ENCODE measurements around the gene PNRC1.
A peak's percentile ranks its signal among the peaks of the same experiment; 100 is the strongest.
"Not testable (repeated sequence)": the region's sequence is repeated elsewhere in the genome, so short reads cannot be mapped to it uniquely, and the experiment has no call there.

The PNRC1 gene

DNA sequence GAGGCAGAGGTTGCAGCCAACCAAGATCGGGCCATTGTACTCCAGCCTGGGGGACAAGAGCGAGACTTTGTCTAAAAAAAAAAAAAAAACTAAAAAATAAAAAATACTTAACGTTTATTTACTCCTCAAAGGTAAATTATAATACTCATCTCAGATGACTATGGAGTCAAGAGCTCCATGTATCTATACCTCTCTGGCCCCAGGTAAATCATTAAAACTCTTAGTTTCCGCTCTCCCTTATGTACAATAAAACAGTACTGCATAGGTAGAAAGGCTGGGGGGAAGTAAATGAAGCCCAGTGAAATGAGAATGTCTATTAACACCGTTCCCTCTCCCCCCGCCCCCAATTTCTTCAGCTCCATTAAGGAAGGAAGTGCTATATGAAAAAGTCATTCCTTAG is 36.2 kb downstream of the PNRC1 start:
- DNase-seq = no peak

DNA sequence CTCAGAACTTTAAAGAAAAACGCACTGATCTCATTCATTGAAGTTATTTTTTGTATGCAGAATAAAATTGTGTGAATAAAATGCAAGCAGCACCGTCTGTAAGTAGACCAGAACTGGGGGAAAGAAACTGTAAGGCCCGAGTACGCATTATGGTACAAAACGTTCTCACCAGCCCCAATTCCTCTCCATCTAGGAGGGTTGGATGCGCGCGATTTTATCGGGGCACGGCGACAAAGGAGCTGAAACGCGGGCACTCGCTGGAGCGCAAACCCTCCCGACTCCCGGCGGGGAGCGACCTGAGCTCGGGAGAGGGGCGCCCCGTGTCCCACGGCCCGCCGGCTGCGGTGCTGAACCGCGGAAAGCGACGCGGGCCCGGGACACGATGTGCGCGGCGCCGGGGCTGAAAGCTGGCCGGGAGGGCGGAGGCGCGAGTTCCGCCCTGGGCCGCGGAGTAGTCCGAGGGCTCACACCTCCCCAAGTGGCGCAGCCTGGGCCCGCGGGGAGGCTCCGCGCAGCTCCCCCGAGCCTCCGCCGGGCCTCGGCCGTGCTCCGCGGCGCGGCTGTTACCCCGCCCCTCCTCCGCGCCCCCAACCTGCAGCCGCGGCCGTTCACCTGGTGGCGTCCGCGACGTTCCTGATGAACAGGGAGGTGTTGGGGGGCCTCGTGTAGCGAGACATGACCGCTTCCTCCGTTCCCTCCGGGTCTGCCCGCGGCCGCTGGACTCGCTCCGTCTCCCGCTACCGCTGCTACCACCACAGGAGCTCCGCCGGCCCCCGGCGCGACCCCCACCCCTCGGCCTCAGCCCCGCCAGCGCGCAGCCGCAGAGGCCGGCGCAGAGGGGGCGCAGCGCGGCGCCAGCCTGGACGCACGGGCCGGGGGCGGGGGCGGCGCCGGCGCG is 36.9 kb downstream of the PNRC1 start, which contains the start of gene SRSF12:
TSS of gene SRSF12 (minus strand) at position 861 of the 898 bp plus-strand sequence. CDS start at position 677, 184 bp downstream.
- peak; percentile 42 for DNase-seq

DNA sequence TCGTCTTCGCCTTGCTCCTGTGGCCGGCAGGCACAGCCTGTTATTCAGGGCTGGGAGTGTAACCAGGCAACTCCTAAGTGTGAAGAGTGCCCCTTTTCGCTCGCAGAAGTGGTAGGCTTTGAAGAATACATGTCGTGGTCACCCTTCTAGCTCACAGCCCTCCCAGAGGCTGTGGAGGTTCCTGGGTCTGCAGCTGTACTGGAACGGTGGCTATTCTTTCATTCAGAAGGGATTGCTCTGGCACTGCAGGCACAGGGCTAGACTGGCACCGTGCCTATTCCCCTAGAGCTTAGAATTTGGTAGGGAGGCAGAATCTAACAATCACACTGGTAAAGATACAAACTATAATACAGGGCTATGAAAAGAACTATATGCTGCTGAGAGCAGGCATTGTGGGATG is 38.4 kb downstream of the PNRC1 start:
- no peak for DNase-seq

DNA sequence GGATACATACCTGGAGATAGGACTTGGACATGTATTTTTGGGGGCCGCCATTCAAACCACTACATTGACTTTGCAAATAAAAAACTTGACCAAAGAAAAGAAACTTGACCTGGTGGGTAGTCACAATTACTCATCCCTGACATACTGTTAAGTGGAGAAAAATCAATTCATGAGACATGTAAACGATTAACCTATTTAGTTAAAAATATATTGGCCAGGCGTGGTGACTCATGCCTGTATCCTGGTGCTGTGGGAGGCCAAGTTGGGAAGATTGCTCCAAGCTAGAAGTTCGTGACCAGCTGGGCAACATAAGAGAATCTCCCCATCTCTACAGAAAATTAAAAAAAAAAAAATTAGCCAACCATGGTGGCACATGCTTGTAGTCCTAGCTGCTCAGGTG is 39.8 kb downstream of the PNRC1 start:
- no peak for DNase-seq

DNA sequence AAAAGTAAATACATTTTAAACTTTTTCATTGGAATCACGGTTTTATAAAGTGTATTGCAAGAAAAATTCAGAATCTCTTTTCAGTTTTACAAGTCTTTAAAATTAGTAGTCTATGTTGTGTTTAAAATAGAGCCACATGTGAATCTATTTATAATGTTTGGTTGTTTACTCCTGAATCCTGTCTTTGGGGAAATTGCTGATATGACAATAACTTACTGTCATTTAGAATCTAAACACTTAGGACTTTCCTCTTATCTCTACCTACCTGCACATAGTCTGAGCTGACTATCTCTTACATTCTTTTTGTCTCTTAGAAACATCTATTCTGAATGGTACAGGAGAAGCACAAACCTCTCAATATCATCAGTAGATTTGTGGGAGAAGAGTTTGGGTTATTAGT is 41.4 kb downstream of the PNRC1 start:
- no peak for DNase-seq

DNA sequence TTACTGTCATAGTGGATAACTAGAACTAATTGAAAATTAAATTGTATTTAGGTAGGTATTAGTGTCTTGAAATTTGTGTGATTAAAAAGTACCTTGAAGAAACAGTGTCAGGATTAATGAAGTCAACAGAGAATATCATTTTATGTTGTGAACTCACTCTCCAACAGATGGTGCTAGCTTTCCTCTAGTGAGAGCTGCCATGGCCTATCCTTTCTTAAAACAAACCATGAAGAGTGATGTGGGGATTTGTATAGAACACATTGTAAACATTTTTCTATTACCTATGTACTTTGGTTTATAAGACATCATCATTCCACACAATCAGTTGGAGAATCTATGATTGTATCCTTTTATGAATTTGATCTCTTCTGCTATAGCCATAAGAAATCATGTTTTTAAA is 42.1 kb downstream of the PNRC1 start:
- DNase-seq = peak; percentile 28

DNA sequence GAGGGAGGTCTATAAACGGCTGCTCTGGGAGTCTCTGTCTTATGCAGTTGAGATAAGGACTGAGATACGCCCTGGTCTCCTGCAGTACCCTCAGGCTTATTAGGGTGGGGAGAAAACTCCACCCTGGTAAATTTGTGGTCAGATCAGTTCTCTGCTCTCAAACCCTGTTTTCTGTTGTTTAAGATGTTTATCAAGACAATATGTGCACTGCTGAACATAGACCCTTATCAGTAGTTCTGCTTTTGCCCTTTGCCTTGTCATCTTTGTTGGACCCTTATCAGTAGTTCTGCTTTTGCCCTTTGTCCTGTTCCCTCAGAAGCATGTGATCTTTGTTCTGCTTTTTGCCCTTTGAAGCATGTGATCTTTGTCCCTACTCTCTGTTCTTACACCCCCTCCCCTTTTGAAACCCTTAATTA is 47.7 kb downstream of the PNRC1 start:
- not testable (repeated sequence) for DNase-seq

DNA sequence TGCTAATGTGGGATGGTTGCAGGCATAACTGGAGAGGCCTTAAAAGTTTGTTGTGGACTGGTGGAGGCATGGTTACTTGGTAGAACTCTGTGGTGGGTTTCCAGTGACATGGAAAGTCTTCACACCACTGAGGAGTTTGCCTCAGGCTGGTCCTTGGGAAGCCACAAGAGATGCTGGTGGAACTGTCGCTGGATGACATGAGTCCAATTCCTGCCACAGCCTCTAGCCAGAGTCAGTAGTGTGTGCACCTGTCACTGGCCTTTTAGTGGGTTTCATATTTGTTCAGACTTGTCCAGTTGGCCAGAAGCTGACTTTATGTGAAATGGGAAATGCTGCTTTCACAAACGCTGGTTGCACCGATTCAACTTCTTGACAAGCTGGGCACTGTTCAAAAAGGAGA is 51.0 kb downstream of the PNRC1 start:
- no peak for DNase-seq

DNA sequence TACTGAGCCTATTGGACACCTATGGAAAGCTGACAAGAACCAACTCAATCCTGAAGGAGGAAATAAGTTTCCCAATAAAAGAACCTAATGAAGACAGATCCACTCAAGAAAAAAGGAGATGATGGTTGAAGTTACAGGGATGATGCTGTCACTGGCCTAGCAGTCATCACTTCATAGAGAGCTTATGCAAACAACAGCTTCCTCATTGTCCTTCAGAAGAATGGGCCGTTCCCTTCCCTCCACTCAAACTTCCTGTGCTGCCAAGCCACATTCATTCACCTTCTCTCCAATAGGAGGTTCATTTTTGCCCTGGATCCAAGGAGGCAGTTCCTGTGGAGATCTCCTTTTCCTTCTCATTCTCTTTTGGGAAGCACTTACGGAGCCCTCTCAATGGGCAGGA is 51.5 kb downstream of the PNRC1 start:
- DNase-seq = no peak

DNA sequence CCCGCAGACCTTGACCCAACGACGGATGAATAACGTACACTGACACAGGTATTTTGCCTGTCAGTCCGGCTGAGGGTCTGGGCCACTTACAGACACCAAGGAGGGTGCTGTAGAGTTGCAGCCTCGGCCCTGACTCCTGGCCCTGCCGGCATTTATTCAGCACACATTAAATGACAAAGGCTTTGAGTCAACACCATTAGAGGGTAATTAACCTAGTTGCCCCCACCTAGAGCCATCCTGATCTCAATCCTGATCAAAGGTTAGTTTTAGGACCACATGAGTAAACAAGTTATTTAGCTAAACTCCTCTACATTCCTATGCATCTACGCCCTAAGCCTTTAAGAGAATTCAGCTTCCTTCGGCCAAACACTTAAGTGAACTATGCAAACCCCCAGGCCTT is 53.4 kb downstream of the PNRC1 start:
- DNase-seq = no peak

DNA sequence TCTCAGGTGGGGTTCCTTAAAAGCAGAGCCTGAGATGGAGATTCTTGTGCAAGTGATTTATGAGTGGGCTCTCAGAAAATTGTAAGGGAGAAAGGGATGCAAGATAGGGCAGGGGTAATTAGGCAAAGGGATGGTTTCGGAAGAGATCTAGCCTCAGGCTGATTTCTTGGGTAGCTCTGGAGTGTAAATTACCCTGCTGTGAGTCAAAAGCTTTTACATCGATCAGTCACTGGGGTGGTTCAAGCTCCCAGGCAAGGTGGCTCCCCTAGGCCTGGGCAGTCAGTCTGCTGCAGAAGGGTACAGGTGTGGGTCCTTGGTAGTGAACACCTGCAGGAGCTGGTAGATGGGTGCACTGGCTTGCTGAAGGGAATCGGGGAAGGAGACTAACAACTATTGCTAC is 54.2 kb downstream of the PNRC1 start:
- no peak for DNase-seq
